ENCODE data around the gene GIGYF2. TPM values are rescaled to one million over a fixed set of nuclear protein-coding genes. Genes with fewer than 3 reads are reported as not detected.

Gene GIGYF2
- total and polyA plus RNA-seq, 2 of the 13 experiments (the other 11 are each of a cell fraction or from before 2014, with no cell fraction given): 44.9 to 73.5 TPM

- TF ChIP-seq ZNF451 (CRISPR knock-in tag; IDR thresholded peaks at IDR 0.05): no peak
- no peak for TF ChIP-seq ZNF773 (CRISPR knock-in tag; IDR thresholded peaks at IDR 0.05; ENCODE audit: borderline replicate concordance)
- peak; percentile 13; the same call in 1 of the 2 replicates for TF ChIP-seq TAF1 (CRISPR knock-in tag; IDR thresholded peaks at IDR 0.05)
- TF ChIP-seq ZNF687 (CRISPR knock-in tag; IDR thresholded peaks at IDR 0.05): peak; percentile 36
- no peak for TF ChIP-seq PLRG1 (conservative IDR thresholded peaks at IDR 0.05)
- no peak for TF ChIP-seq MXD4 (CRISPR knock-in tag; IDR thresholded peaks at IDR 0.05)
- TF ChIP-seq HNF1A (IDR thresholded peaks at IDR 0.05; ENCODE audit: low read depth): no peak
- TF ChIP-seq HNF1A (CRISPR knock-in tag; IDR thresholded peaks at IDR 0.05; ENCODE audit: borderline replicate concordance): 0 out of 2 replicates have a peak, but pooled peaks have one; percentile 11
- 0 out of 2 replicates have a peak, but pooled peaks have one; percentile 3 for TF ChIP-seq ZNF580 (CRISPR knock-in tag; IDR thresholded peaks at IDR 0.05; ENCODE audit: borderline replicate concordance, low read depth)
- TF ChIP-seq ZNF367 (CRISPR knock-in tag; IDR thresholded peaks at IDR 0.05; ENCODE audit: borderline replicate concordance): no peak
- TF ChIP-seq EP300 (IDR thresholded peaks at IDR 0.05; ENCODE audit: low read depth in 2 of 2, low read length in 2 of 2): no peak; a peak in 1 of 4 replicates
- no peak for TF ChIP-seq EP300 (CRISPR knock-in tag; IDR thresholded peaks at IDR 0.05; ENCODE audit: borderline replicate concordance)
- peak; percentile 66 for TF ChIP-seq SRSF1 (optimal IDR thresholded peaks at IDR 0.05; ENCODE audit: low read depth, low read length)
- TF ChIP-seq RXRB (CRISPR knock-in tag; IDR thresholded peaks at IDR 0.05; ENCODE audit: borderline replicate concordance): 0 out of 2 replicates have a peak, but pooled peaks have one; percentile 1
- TF ChIP-seq ZFP90 (CRISPR knock-in tag; IDR thresholded peaks at IDR 0.05; ENCODE audit: borderline replicate concordance): no peak
- no peak for TF ChIP-seq ZNF644 (CRISPR knock-in tag; IDR thresholded peaks at IDR 0.05; ENCODE audit: low read depth)
- no peak for TF ChIP-seq HOXA3 (CRISPR knock-in tag; IDR thresholded peaks at IDR 0.05)
- no peak for TF ChIP-seq HOXA5 (CRISPR knock-in tag; IDR thresholded peaks at IDR 0.05)
- no peak for TF ChIP-seq IKZF4 (CRISPR knock-in tag; IDR thresholded peaks at IDR 0.05; ENCODE audit: borderline replicate concordance, low read depth, not compliant biosample characterization)
- TF ChIP-seq NCOA1 (CRISPR knock-in tag; IDR thresholded peaks at IDR 0.05): no peak
Measured at GRCh38 chr2:232870018-232870765, 173.1 kb downstream of the GIGYF2 start, which contains the start of gene SNORC (continued).
